ENCODE results near the gene PLTP. TPM values are rescaled to one million over a fixed set of nuclear protein-coding genes. Genes with fewer than 3 reads are reported as not detected.

The PLTP gene
- total and polyA plus RNA-seq, 2 donors (not counting 3 experiments of a cell fraction or from before 2014, with no cell fraction given) = 62.1 to 118 TPM

- no peak overlapping the region for H3K4me3 ChIP-seq (replicated peaks in 1 of 3; ENCODE audit: insufficient read depth in 1 of 3, low read depth in 1 of 3, low read length in 3 of 3)
- no peaks in the 10 kb centered on the region for H3K36me3 ChIP-seq (ENCODE audit: control insufficient read depth in 2 of 2, extremely low read depth in 1 of 2, insufficient read depth in 2 of 2, low read length in 2 of 2)
- DNase-seq (ENCODE audit: low read depth, low spot score) (no peak), FAIRE-seq (no peak)
- H3K27ac ChIP-seq (ENCODE audit: insufficient read depth, low read depth, low read length) = no peak overlapping the region
- no peaks in the 10 kb centered on the region for H3K79me2 ChIP-seq (ENCODE audit: control insufficient read depth, insufficient read depth, low read length)
- peaks cover 6% of the 10 kb centered on the region for H3K4me1 ChIP-seq (ENCODE audit: control insufficient read depth, extremely low read depth, insufficient read depth, low read length)
- intact Hi-C loops (cut with micrococcal nuclease) = no loop called here
- H3K9me1 ChIP-seq (replicated peaks; ENCODE audit: control insufficient read depth, extremely low read depth, insufficient read depth, low read length) = no peaks in the 10 kb centered on the region
- no peak overlapping the region for H3K9ac ChIP-seq (replicated peaks; ENCODE audit: extremely low read depth, insufficient read depth, low read length)
- TF ChIP-seq EZH2 (IDR thresholded peaks at IDR 0.05; ENCODE audit: borderline replicate concordance, low read depth, low read length, severe bottlenecking) = no peak
- TF ChIP-seq POLR2A (IDR thresholded peaks at IDR 0.05; ENCODE audit: low read depth, low read length) = no peak
- no peak for TF ChIP-seq CTCF (IDR thresholded peaks at IDR 0.05; ENCODE audit: extremely low read depth in 1 of 2, insufficient read depth in 1 of 2, low read depth in 1 of 2, low read length in 2 of 2)
- no peak for TF ChIP-seq MYC (IDR thresholded peaks at IDR 0.05; ENCODE audit: low read depth, low read length)
- TF ChIP-seq MAX (IDR thresholded peaks at IDR 0.05; ENCODE audit: insufficient read depth, insufficient read length) = no peak
- no peak for TF ChIP-seq GATA2 (IDR thresholded peaks at IDR 0.05; ENCODE audit: insufficient read depth, insufficient read length, low read depth, low read length)
- TF ChIP-seq POLR2AphosphoS5 (IDR thresholded peaks at IDR 0.05; ENCODE audit: insufficient read depth, low read depth, low read length) = no peak
- TF ChIP-seq JUN (IDR thresholded peaks at IDR 0.05; ENCODE audit: borderline replicate concordance, insufficient read depth, insufficient read length, low read depth) = no peak
- TF ChIP-seq FOS (IDR thresholded peaks at IDR 0.05; ENCODE audit: borderline replicate concordance, insufficient read depth, low read length) = no peak
- dilution Hi-C loops (cut with MboI; ENCODE audit: extremely low pct_ligation_motif_present, low sequenced_read_pairs) = no loop called here
- H4K20me1 ChIP-seq (replicated peaks; ENCODE audit: control insufficient read depth, extremely low read depth, insufficient read depth, low read length) = no peaks in the 10 kb centered on the region
- H3K4me2 ChIP-seq (ENCODE audit: insufficient read depth, low read length) = no peak overlapping the region
- CTCF ChIA-PET = no interaction called here
- H3K9me3 ChIP-seq (replicated peaks; ENCODE audit: control insufficient read depth, insufficient read depth, low read length) = no peaks in the 10 kb centered on the region
- BruUV-seq (replicated peaks) = no TSS peak
- H2AFZ ChIP-seq (ENCODE audit: low read depth, low read length) = no peak overlapping the region
- H3K27me3 ChIP-seq (ENCODE audit: control insufficient read depth in 2 of 2, insufficient read depth in 2 of 2, low read length in 2 of 2) = no peaks in the 10 kb centered on the region
- POLR2A ChIA-PET = no interaction called here
These were observed 14.7 kb upstream of the PLTP start for GRCh38 chr20:45926731-45927070.
